Esophagus muscularis mucosa (tissue), 4 donors: ENCODE measurements around the gene COMMD7. TPM values are rescaled to one million over a fixed set of nuclear protein-coding genes. Genes with fewer than 3 reads are reported as not detected.

ENCODE experiments used
- DNase-seq: peaks from one replicate; pipeline ENCODE4 v3.0.0-alpha.2; 2017; ENCODE audit errors: extremely low spot score
- H3K27ac ChIP-seq, 4 donors: fragments of 200-600 bp; sonication (generic); replicated peaks in 1 of 4; 1 replicate in 3 of 4; 2 replicates in 1 of 4; pipeline ENCODE4 v1.5.1; 2016 to 2019; ENCODE audit warnings: mild to moderate bottlenecking in 1 of 4
- H3K27me3 ChIP-seq, 4 donors: fragments of 200-600 bp; sonication (generic); one replicate each; pipeline versions ENCODE4 v1.5.1 to v1.6.0; 2016 to 2019
- H3K36me3 ChIP-seq, 4 donors: fragments of 200-600 bp; sonication (generic); one replicate each; pipeline ENCODE4 v1.5.1; 2016 to 2019
- H3K4me1 ChIP-seq, 4 donors: fragments of 200-600 bp; sonication (generic); one replicate each; pipeline ENCODE4 v1.5.1; 2016 to 2019
- H3K4me3 ChIP-seq, 4 donors: fragments of 200-600 bp; sonication (generic); 1 replicate in 2 of 4; 2 replicates in 2 of 4; pipeline ENCODE4 v1.5.1; 2016 to 2019; ENCODE audit warnings: mild to moderate bottlenecking in 4 of 4, moderate library complexity in 1 of 4
- H3K9me3 ChIP-seq, 4 donors: fragments of 200-600 bp; sonication (generic); 1 replicate in 3 of 4; 2 replicates in 1 of 4; pipeline ENCODE4 v1.5.1; 2016 to 2019
- CTCF ChIP-seq, 3 experiments: fragments of 200-600 bp in 2 of 3; fragments of 450-650 bp in 1 of 3; sonication (generic) in 2 of 3; IDR thresholded peaks; one replicate each; pipeline ENCODE4 v1.5.1; 2017 to 2019; ENCODE audit warnings: antibody characterized with exemption in 3 of 3, mild to moderate bottlenecking in 2 of 3, moderate library complexity in 1 of 3
- EP300 ChIP-seq: sonication (generic); formaldehyde crosslinking; IDR thresholded peaks from one replicate; pipeline ENCODE4 v1.6.1; 2017; ENCODE audit warnings: antibody characterized with exemption
- POLR2A ChIP-seq: fragments of 450-650 bp; IDR thresholded peaks from one replicate; pipeline ENCODE4 v1.6.1; 2017; ENCODE audit warnings: antibody characterized with exemption, moderate library complexity, mild to moderate bottlenecking, low read depth
- POLR2AphosphoS5 ChIP-seq, 2 donors: sonication (generic); formaldehyde crosslinking; IDR thresholded peaks; one replicate each; pipeline ENCODE4 v1.6.1; 2017; ENCODE audit warnings: antibody characterized with exemption in 2 of 2
- WGBS: methylation state at CpG from one replicate; pipeline ENCODE4 v1.1.5; 2018; 5-methylcytosine and 5-hydroxymethylcytosine counted together
- intact Hi-C: fragments of 100-400 bp; cut with DNase I; formaldehyde crosslinking; loops from one replicate; pipeline ENCODE4 v1.15.1; 2023
- total RNA-seq, 4 donors: library from RNA; depleted of rRNA; stranded (reverse); fragments of >200 nt; gene quantifications; one replicate each; pipeline versions ENCODE4 v1.1.0 to v1.2.1, GENCODE V29; 2016

The COMMD7 gene
- total RNA-seq, 4 donors from 2014 or later = 24.5 to 35.2 (median 30.9) TPM

- Histone ChIP-seq H3K27ac (no peak overlapping the region), H3K36me3 (no peaks in the 10 kb centered on the region), H3K4me3 (no peak overlapping the region), H3K9me3 (no peaks in the 10 kb centered on the region), H3K27me3 (no peaks in the 10 kb centered on the region), H3K4me1 (no peaks in the 10 kb centered on the region)
- DNase-seq = no peak
- TF ChIP-seq EP300 = no peak
- no peak for TF ChIP-seq POLR2A
- no peak for TF ChIP-seq CTCF (IDR thresholded peaks at IDR 0.05)
- no peak for TF ChIP-seq POLR2AphosphoS5 (IDR thresholded peaks at IDR 0.05)
- WGBS = 86% methylated on average over 4 of the region's 4 CpGs
- intact Hi-C loops = no loop called here
Observed at GRCh38 chr20:32753731-32754130, 10.5 kb upstream of the COMMD7 start.

DNA sequence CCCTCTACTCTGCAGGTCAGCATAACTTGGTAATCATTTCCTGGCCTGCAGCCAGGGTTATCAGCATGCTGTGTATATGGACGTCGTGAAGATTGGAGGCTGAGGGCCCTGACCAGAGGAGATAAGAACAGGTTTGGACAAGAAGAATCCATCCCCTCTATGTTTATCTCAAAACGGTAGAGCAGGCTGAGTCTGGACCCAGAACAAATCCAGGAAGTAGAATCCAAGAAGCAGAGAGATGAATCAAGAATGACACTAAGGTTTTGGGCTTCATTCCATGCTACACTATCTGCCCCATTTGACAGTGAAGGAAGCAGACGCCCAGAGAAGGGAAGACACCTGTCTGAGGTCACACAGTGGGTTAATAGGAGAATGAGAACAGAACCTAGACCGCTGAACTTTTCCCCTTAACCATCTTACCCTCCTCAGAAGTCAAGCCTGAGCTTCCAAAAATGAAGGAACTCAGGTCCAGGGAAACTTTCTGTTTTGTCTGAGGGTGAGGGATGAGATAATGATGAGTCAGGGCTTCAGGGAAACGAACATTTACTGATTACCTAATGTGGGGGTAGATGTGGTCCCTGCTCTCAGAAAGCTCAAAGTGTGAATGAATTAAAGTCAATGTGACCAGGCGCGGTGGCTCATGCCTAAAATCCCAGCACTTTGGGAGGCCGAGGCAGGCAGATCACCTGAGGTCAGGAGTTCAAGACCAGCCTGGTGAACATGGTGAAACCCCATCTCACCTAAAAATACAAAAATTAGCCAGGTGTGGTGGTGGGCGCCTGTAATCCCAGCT lies 9.4 kb upstream of the COMMD7 start:
- no peaks in the 10 kb centered on the region for H3K9me3 ChIP-seq
- H3K4me1 ChIP-seq = no peaks in the 10 kb centered on the region
- DNase-seq = no peak
- no peak overlapping the region for H3K4me3 ChIP-seq
- no peaks in the 10 kb centered on the region for H3K27me3 ChIP-seq
- intact Hi-C loops = no loop called here
- TF ChIP-seq EP300 (no peak), POLR2AphosphoS5 (IDR thresholded peaks at IDR 0.05) (no peak), POLR2A (no peak), CTCF (IDR thresholded peaks at IDR 0.05) (no peak)
- no peak overlapping the region for H3K27ac ChIP-seq
- WGBS = 66% methylated on average over 10 of the region's 10 CpGs
- H3K36me3 ChIP-seq = no peaks in the 10 kb centered on the region

GRCh38 chr20:32751702-32752457 lies 8.6 kb upstream of the COMMD7 start:
- Histone ChIP-seq H3K4me1 (no peaks in the 10 kb centered on the region), H3K9me3 (no peaks in the 10 kb centered on the region), H3K4me3 (no peak overlapping the region), H3K27me3 (no peaks in the 10 kb centered on the region), H3K36me3 (no peaks in the 10 kb centered on the region), H3K27ac (no peak overlapping the region)
- WGBS = 86% methylated on average over 6 of the region's 6 CpGs
- no peak for DNase-seq
- intact Hi-C loops = no loop called here
- no peak for TF ChIP-seq EP300
- no peak for TF ChIP-seq CTCF (IDR thresholded peaks at IDR 0.05)
- no peak for TF ChIP-seq POLR2AphosphoS5 (IDR thresholded peaks at IDR 0.05)
- no peak for TF ChIP-seq POLR2A

DNA sequence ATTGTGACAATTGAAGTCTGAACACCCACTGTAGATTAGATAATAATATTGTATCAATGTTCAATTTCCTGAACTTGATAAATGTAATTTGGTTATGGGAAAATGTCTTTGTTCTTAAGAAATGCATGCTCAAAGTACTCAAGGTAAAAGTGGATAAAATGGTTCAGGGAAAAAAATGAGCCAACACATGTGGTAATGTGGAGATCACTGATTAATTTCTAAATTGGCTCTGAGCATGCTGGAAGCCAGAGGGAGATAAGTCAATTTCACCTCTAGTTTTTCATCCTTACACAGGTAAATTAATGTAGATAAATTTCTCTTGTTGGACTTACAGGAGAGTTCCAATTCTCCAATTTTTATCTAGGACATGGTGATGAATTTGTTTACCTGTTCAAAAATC lies 8.0 kb upstream of the COMMD7 start:
- H3K27me3 ChIP-seq = no peaks in the 10 kb centered on the region
- intact Hi-C loops = no loop called here
- no peaks in the 10 kb centered on the region for H3K9me3 ChIP-seq
- no peak overlapping the region for H3K4me3 ChIP-seq
- DNase-seq = no peak
- H3K27ac ChIP-seq = no peak overlapping the region
- H3K36me3 ChIP-seq = no peaks in the 10 kb centered on the region
- no peaks in the 10 kb centered on the region for H3K4me1 ChIP-seq
- TF ChIP-seq POLR2A = no peak
- no peak for TF ChIP-seq CTCF (IDR thresholded peaks at IDR 0.05)
- TF ChIP-seq POLR2AphosphoS5 (IDR thresholded peaks at IDR 0.05) = no peak
- TF ChIP-seq EP300 = no peak
